ENCODE measurements around the gene DYRK1A. TPM values are rescaled to one million over a fixed set of nuclear protein-coding genes. Genes with fewer than 3 reads are reported as not detected.

Gene DYRK1A
- total and polyA plus RNA-seq, 2 of the 13 experiments (the other 11 are each of a cell fraction or from before 2014, with no cell fraction given): 24.6 to 34.2 TPM

DNA sequence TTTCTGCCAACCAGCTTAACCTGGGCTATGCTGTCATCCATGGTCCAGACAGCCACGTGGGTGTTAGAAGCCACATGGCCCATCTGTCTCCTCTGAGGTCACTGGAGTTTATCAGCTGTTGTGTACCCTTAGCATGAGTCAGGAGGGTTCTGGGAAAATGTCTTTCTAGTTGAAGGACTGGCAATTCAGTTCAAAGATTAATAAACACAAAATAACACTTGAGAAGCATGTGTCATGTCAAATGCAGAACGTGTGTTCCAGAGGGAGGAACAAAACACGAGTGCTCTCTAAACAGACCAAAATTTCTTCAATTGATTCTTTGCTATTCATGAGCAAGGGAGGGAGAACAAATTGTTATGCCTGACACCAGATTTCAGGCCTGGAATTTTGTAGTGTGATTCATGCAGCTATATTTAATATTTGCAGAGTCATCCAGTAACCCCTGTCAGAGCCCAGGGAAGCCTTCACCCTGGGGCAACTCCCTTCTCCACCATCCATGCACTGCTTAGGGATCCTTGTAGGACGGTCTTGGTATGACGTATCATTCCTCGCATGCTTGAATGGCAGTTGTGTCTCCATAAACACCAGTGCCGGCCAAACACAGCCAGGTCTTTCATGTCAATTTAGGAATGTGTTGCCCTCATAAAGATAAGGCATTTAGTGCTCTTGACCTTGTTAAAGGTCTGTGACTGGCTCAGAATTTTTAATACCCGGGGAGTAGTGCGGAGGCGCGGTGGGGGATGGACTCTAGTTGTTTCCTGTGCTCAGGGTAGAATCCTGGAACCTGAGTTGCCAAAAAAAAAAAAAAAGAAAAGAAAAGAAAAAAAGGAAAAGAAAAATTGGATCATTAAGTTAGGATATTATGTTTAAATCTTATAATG, 27.7 kb upstream of the DYRK1A start (continued):
- TF ChIP-seq AHDC1 (CRISPR knock-in tag; IDR thresholded peaks at IDR 0.05; ENCODE audit: borderline replicate concordance): peak; percentile 50; the same call in 1 of the 2 replicates
- no peak for TF ChIP-seq ATF2 (CRISPR knock-in tag; IDR thresholded peaks at IDR 0.05)
- no peak for TF ChIP-seq HNRNPL (IDR thresholded peaks at IDR 0.05; ENCODE audit: low read depth, low read length)
- peak; percentile 60; the same call in 1 of the 2 replicates for TF ChIP-seq TCF7 (IDR thresholded peaks at IDR 0.05; ENCODE audit: low read depth)
- no peak for TF ChIP-seq ZNF230 (CRISPR knock-in tag; IDR thresholded peaks at IDR 0.05)
- TF ChIP-seq KDM2A (CRISPR knock-in tag; IDR thresholded peaks at IDR 0.05; ENCODE audit: borderline replicate concordance, low read depth): peak; percentile 31; the same call in 1 of the 2 replicates
- no peak for TF ChIP-seq ATF6 (CRISPR knock-in tag; conservative IDR thresholded peaks at IDR 0.05)
- peak; percentile 95 for TF ChIP-seq TGIF2 (CRISPR knock-in tag; IDR thresholded peaks at IDR 0.05)
- no peak for TF ChIP-seq HES4 (CRISPR knock-in tag; IDR thresholded peaks at IDR 0.05; ENCODE audit: borderline replicate concordance)
- peak; percentile 78; the same call in 1 of the 2 replicates for TF ChIP-seq FOXK1 (CRISPR knock-in tag; IDR thresholded peaks at IDR 0.05; ENCODE audit: borderline replicate concordance, low read depth)
- no peak for TF ChIP-seq CAMTA2 (CRISPR knock-in tag; IDR thresholded peaks at IDR 0.05; ENCODE audit: borderline replicate concordance)
- TF ChIP-seq ERF (CRISPR knock-in tag; IDR thresholded peaks at IDR 0.05): 0 out of 2 replicates have a peak, but pooled peaks have one; percentile 22
- TF ChIP-seq FOSL1 (CRISPR knock-in tag; IDR thresholded peaks at IDR 0.05; ENCODE audit: borderline replicate concordance): peak; percentile 73; the same call in 1 of the 2 replicates
- TF ChIP-seq RARA (CRISPR knock-in tag; IDR thresholded peaks at IDR 0.05): peak; percentile 88
- peak; percentile 78 for TF ChIP-seq FOXA3 (CRISPR knock-in tag; IDR thresholded peaks at IDR 0.05)
- TF ChIP-seq, protein P1, sequence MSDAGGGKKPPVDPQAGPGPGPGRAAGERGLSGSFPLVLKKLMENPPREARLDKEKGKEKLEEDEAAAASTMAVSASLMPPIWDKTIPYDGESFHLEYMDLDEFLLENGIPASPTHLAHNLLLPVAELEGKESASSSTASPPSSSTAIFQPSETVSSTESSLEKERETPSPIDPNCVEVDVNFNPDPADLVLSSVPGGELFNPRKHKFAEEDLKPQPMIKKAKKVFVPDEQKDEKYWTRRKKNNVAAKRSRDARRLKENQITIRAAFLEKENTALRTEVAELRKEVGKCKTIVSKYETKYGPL (CRISPR knock-in tag; IDR thresholded peaks at IDR 0.05): no peak
- peak; percentile 18 for TF ChIP-seq TBL1XR1 (IDR thresholded peaks at IDR 0.05; ENCODE audit: borderline replicate concordance, low read length, partially characterized antibody)
